Stimulated activated naive CD8-positive, alpha-beta T cell treated with anti-CD3 and anti-CD28 coated beads, Interleukin-15, Interleukin-2, amounts not matched to agents 100 U/mL and 50 U/mL, for 24 hours (primary cell): ENCODE results near the gene LIPC.

ENCODE experiments used
- ATAC-seq: fragments of 150-1000 bp; cut with Tn5 transposase; one replicate; pipeline ENCODE4 v1.10.0; 2021
- DNase-seq: peaks from one replicate; pipeline ENCODE4 v3.0.0; 2021

LIPC gene

DNA sequence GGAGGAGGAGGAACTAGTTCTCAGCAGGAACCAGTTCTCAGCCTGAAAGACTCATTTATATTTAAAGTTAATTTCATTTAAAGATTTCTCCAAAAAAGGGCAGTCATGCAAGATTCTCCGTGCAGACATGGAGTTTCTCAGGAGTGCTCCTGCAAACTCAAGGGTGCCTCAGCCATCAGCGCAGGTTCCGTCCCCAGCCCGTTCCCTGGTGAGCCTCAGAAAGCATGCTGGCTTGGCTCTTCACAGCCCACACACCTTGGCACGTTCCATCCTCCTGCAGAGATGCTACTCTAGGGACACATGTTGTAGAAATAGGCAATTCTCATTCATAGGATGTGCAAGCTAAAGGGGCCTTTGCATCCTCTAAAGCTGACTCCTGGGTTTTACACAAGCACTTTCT lies 123.0 kb downstream of the LIPC start:
- ATAC-seq (no peak), DNase-seq (no peak)

DNA sequence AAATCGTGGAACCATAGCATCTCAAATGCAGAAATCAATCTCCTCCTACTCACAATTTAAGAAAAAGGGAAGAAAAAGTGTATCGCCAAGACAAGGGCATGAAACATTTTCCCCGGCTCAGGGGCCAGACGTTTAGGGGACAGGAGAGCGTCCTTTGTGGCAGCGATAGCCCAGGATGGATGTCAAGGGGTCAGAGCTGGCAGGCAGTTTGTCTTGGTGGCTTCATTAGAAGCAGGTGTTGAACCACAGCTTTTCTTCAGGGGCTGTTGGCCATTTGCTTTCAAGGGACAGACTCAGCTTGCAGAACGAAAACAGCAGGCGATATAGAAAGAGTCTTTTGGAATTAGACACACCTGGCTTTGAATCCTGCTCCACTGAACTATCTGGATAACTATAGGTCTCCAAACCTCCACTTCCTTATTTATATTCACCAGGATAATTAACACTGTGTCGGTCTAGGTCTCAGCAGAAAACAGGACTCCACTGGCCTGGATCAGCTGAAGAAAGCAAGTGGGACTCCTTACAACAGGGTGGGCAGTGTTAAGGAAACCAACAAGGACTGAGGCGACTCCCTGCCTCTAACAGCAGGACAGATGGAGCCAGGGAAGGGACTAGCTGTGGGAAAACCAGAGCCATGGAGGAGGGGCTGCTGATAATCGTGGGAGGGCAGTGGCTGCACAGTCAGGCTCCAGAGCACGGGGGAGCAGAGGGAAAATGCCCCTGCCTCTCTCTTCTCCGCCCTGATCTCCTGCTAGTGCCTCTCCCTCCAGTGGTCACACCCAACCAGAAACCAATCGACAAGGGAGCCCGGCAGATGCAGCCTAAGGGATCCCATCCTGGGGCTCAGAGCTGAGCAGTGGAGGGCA lies 123.6 kb downstream of the LIPC start:
- no peak for ATAC-seq

DNA sequence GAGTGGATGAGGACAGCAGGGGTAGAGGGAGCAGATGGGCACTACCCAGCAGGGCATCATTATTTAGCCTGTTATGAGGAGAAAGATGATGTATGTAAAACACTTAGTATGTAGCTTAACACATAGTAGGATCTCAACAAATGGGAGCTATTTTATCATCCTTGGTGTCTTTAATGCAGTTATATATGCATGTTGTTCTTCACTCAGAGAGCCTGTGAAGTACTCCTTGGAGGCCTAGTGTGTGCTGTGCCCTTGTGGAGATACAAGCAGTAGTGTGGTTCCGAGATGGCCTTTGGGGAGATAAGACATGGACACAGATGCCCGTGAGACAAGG lies 124.2 kb downstream of the LIPC start:
- ATAC-seq (no peak), DNase-seq (no peak)

More for the DNA sequence above, 123.6 kb downstream of the LIPC start:
- DNase-seq, result no peak

DNA sequence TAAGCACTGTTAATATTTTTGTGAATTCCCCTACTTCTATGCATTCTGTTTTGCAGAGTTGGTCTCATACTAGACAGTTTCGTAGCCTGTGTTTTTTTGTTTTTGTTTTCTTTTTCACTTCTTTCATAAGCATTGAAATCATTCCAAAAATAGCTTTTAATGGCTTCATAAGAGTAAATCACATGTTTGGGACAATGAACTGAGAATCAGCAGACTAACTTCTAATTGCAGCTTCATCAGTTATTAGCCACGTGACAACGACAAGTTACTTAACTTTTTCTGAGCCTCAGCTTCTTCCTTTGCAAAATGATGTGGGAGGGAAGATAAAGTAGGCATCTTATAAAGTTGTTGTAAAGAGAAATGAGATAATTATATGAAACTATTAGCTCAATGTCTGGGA lies 124.8 kb downstream of the LIPC start:
- DNase-seq (no peak), ATAC-seq (no peak)

DNA sequence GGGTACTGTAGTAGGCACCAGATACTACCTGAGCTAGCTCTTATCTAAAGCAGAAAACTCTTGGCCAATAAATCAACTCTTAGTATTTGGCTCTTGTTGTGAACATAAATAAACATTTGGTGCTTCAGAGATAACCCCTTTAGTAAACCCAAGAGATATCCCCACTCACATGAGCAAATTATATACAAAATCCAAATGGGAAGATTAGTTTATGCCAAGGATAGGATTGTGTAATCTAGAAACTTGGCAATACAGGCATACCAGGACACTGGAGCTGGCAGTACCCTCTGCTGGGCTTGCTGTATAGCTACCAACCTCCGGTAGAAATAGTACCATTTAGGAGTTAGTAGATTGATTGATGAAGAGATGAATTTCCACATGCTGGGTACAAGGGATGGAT lies 127.0 kb downstream of the LIPC start:
- no peak for DNase-seq
- ATAC-seq, result no peak

DNA sequence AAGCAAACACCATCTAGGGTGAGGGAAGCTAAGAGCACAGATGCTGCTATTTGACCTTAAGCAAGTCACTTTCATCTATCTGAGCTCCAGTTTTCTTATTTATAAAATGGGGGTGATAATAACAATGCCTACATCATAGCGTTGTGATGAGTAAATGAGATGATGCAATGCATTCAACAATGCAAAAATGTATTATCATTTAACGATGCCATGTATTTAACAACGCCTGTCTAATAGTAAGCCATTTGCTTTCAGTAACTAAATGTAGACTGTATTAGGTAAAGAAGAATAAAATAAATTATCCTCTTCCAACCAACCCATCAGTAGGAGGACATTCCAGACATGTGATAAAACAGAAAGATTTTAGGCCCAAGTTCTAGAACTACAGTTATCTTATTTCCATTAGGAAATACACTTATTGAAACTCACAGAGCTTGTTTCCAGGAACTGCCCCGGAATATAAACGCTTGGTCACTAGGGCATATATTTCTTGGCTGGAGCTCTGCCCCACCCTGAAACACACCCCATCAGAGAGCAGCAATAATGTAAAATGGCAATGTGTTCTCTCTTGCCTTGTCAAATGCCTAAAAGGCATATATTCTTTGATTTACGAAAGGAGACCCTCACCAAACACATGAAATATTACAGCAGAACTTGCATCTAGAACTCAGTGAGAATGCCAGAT lies 128.3 kb downstream of the LIPC start:
- ATAC-seq (no peak), DNase-seq (no peak)

DNA sequence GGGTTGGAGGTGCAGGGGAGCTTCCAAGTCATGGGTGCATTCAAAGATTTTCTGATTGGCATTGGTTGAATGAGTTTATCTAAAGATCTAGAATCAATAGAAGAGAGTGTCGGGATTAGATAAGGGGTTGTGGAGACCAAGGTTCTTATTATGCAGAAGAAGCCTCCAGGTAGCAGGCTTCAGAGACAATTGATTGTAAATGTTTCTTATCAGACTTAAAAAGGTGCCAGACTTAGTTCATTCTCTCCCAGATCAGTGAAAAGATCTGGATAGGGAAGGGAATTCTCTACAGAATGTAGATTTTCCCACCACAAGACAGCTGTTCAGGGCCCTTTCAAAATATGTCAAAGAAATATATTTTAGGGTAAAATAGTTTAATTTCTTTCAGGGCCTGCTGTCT lies 129.5 kb downstream of the LIPC start:
- ATAC-seq (no peak), DNase-seq (no peak)

DNA sequence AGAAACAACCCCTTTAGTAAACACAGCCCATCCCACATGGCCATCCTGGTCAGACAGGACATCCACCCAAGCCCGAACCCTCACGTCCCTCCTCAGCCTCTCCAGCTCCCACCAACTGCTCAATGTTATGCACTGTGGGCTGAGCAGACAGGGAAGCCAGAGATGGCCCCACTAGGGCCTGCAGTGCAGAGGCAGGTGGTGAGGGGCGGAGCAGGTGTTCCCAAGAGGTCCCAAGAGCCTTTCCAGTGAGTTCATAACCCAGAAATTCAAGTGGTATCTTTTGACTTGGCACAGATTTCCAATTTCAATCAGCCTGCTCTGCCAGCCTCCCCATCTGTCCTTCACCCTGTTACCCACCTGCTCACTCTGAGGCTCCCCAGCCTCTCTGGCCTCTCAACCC lies 130.3 kb downstream of the LIPC start:
- ATAC-seq (no peak), DNase-seq (no peak)

DNA sequence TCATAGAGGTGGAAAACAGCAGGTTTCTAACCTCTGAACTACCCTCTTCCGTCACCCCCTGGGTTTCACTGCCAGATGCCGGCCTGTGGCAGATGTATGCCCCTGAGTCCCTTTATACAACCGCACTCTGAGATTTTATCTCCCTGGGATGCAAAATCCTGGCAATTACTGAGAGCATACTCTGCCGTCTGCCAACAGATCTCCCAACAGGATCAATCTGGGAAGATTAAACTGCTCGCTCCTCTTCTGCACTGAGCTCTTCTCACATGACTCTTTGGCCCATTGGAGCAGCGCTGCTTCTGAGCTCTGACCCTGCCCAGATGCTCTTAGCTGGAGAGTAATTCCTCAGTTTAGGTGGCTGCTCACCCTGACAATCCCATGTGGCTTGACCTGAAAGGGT lies 133.2 kb downstream of the LIPC start:
- DNase-seq, result no peak
- ATAC-seq, result no peak

DNA sequence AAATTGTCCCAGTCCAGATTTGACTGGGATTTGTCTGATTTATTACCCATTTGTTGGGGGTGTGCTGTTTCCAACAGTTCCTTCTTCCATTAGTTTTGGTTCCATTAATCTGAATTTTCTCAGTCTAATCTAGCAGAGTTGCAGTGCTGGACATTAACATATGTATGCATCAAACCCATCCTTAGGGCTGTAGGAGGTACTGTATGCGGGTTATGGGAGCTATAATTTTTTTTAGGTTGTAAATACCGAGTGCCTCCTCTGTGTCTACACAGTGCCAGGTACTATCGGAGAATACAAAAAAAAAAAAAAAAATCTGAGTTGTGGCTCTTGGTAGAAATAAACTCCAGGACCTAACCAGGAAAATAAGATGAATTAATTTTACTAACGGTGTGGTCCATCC lies 133.8 kb downstream of the LIPC start:
- ATAC-seq, result no peak

DNA sequence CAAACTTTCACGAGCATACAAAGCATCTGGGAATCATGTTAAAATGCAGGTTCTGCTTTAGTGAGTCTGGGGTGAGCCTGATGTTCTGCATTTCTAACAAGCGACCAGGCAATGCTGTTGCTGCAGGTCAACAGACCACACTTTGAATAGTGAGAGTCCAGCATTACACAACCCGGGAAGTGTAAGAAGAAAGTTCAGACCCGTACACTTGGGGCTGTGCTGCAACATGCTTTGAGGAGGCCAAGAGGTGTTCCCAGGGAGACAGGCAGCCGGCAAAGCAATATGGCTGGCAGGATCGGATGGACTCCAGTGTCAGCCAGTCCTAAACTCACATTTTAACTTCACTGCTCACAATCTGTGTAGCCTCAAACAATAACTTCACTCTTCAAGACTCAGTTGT lies 134.2 kb downstream of the LIPC start:
- ATAC-seq (no peak), DNase-seq (no peak)

More for the DNA sequence above, 133.8 kb downstream of the LIPC start:
- DNase-seq, result no peak

DNA sequence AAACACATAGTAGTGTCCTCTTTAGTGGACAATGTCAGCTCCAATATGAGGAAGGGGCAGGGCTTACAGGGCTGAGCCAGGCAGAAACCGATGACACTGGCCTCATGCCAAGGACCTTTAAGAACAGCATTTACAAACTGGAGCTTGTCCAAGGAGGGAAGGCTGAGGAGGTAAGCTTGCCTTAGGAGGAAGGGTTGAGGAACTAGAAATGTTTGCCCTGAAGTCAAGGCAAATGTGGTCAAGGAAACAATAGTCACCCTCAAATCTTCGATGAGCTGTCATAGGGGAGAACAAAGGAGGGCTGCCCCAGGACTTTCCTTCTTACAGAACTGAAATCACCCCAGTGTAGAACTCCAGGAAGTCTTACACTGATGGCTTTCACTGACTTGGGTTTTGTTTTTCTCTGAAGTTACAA lies 136.4 kb downstream of the LIPC start:
- DNase-seq, result no peak
- ATAC-seq, result peak; percentile 81

DNA sequence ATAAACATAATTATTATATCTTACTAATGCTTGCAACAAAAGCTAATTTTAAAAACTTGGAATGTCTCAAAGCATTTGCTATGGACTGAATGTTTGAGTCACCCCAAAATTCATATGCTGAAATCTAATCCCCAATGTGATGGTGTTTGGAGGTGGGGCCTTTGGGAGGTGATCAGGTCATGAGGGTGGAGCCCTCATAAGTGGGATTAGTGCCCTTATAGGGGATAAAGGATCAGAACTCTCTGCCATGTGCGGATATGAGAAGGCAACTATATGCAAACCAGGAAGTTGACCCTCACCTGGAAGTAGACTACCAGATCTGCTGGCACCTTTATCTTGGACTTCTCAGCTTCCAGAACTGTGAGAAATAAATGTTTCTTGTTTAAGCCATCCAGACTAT lies 137.7 kb downstream of the LIPC start:
- ATAC-seq (no peak), DNase-seq (no peak)

DNA sequence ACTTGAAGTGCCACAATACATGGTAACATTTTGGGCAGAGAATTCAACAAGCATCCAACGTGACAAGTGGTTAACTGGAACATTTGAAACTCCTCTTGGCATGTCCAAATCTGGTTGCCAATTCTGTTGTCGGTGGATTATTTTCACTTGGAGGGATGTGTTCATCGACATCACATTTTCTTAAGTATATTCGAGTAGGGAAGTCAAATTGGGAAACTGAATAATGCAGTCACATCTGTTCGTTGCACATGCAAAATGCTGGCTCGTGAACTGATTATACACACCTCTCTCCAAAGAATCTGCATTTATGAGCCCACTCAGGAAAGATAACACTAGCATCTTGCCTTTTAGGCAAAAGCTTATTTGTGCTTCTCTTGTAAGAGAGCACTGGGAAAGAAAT lies 139.7 kb downstream of the LIPC start:
- ATAC-seq (no peak), DNase-seq (no peak)

DNA sequence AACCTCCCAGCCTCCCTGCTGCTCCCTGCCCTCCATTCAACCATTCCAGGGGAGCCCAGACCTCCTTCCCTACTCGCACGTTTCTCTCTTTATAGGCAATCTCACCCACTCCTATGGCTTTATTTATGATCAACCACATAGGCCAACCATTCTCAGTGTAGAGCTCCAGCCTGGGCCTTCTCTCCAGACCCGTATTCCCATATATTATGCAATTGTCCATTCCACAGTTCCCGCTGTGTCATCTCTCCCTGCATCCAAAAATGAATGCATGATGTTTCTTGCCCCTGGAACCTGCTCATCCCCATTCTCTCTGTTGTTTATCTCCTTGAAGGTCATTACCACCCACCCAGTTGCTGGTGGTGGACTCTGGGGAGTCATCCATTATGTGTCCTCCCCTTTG lies 140.7 kb downstream of the LIPC start:
- DNase-seq (no peak), ATAC-seq (no peak)

DNA sequence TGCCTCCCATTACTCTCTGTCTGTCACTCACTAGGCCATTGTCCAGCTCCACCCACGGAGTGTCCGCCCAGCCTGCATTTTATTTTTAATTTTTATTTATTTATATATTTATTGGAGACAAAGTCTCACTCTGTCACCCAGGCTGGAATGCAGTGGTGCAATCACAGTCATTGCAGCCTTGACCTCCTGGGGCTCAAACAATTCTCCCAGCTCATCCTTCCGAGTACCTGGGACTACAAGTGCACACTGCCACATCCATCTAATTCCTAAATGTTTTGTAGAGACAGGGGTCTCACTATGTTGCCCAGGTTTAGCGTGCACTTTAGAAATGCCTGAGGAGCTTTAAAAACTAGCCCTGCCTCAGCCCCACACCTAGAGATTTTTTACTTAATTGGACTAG lies 141.5 kb downstream of the LIPC start:
- ATAC-seq (no peak), DNase-seq (no peak)

DNA sequence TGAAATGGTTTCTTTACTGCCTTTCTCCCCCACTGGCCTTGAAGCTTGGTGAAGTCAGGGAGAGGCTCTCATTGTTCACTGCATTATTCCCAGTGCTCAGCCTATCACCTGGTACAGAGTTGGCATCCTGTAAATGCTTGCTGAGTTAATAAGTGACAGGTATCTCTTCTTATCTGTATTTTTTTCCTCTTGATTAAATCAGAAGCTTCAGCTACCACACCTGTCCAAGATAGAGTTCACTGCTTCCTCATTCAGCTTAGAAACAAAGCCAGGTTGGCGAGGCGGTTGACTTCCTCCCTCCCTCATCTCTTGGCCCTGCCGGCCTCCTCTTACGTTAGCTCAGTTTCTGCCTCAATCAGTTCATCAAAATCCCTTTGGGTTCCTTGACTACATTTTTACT lies 142.8 kb downstream of the LIPC start:
- no peak for ATAC-seq
- no peak for DNase-seq

DNA sequence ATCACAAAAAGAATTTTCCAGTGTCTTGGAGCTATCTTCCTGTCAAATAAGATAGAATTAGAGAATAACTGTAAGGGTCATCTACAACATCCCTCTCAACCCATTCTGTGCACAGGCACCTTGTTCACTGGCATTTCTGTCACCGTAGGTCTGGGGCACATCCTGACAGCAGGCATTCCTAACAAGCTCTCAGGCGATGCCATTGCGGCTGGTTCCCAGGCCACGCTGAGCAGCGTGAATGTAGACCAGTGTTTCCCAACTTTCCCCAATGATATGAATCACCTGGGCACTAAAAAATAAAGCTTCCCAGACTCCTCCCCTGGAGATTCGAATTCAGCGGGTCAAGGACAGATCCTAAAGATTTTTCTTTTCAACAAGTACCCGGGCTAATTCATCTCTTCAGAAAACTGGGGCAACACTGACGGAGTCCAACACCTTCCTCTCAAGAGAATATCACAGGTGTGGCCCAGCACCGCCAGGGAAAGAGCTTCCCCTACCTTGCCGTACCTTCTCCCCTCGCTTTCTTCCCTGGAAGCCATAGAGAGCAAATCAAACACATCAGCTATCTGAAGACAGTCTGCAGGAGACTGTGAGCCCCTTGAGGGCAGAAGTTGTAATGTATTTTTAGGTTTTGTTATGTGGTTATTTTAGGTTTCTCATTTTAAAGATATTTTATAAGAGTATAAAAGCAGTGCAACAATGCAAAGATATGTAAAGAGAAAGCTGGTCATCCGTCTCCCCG lies 143.4 kb downstream of the LIPC start:
- no peak for DNase-seq
- ATAC-seq, result no peak

DNA sequence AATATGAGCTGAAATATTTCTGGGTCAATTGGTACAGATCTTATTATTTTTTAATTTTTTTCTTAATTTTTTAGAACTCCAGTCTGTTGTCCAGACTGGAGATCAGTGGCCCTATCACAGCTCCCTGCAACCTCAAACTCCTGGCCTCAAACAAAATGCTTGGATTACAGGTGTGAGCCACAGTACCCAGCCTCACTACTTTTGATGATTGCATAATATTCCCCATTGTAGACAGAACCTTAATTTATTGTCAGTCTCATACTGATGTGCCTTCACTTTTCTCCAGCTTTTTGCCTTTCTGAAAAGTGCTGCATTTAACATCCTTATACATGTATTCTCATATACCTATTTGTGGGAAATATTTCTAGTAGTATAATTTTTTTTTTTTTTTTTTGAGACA lies 144.9 kb downstream of the LIPC start:
- ATAC-seq, result no peak
- DNase-seq, result no peak

DNA sequence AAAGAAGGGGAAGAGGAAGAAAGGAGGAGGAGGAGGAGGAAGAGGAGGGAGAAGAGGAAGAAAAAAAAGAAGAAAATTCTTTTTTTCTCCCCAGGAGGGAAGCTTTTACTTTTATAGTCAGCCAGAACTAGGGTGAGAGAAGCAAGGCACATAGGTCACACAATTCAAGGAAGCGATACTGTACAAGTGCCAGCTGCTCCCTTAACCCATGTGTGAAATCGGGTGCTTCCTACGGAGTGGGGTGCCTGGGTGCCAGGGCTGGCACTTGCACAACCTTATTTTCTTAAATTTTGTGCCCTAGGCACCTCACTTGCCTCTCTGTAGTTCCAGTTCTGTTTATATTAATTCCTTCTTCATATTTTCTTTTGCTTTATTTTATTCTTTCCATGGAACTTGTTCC lies 150.4 kb downstream of the LIPC start:
- no peak for DNase-seq
- ATAC-seq, result no peak

DNA sequence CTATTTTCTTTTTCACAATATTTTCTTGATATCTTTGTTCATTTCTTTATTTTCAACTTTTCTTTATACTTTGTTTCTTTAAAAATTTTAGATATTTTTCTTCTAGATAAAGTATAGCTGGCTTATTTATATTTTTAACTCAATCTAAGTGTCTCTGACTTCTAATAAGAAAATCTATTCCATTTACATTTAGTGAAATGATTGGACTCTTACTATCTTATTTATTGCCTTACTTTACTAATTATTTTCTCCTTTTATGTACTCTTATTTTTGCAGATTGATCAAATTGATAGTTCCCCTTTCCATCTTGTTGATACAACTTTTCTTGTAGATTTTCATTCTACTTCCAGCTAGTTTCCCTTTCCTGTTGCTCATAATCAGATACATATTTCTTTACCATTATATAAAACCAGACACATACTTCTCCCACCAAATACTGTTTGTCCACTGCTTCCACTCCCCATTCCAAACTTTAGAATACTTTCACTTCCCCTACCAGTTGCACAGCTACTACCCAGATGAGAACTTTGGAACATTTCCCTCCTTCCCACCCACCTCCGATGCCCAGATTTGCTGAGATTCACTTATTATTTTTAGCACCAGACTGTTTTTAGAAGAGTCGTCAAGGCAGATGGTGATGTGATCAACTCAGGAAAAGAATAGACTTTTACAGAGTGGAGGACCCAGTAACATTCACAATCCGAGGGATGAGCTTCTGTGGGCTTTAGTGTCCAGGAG lies 151.5 kb downstream of the LIPC start:
- no peak for ATAC-seq

DNA sequence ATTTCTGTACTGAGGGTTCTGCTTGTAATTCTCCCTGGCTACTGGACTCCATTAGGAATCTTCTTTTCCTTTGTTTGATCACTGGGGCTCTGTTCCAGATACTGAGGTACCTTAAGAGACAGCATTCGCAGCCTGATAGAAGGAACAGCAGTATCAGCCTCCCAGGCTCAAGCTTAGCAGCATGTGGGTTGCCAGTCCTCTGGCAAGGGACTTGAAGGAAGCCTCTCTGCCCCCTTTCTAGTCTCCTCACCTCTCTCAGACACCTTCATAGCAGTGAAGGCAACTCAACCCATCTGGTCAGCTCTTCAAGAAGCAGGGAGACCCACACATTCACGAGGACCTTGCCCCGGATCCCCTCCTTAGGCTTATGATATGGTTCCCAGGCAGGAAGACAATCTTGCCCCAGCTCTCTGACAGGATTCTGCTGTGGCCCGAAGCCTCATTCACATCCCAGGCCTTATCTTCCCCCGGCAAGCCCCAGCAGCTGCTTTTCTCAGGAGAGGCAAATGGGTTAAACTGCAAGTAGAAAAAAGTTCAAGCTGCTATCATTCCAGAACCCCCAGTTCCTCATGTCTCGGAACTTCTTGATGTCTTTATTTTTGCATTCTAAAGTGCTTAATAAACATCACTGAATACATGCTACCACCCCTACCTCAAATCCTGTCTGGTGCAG lies 153.1 kb downstream of the LIPC start:
- ATAC-seq, result no peak
- no peak for DNase-seq

More for the DNA sequence above, 151.5 kb downstream of the LIPC start:
- no peak for DNase-seq
